ENCODE results near the gene SCUBE1. TPM values are rescaled to one million over a fixed set of nuclear protein-coding genes. Genes with fewer than 3 reads are reported as not detected.

Gene SCUBE1
- total RNA-seq, 4 donors from 2014 or later = 33.3 to 109 (median 66.3) TPM

GRCh38 chr22:43212434-43212952 lies 130.7 kb downstream of the SCUBE1 start:
- WGBS = 85% methylated on average over 7 of the region's 23 CpGs
- Histone ChIP-seq H3K27me3 (peaks cover 0 to 11% (median 0%) of the 10 kb centered on the region in 4 donors), H3K27ac (replicated peaks in 1 of 4) (no peak overlapping the region), H3K4me1 (peaks cover 0 to 5% (median 0%) of the 10 kb centered on the region in 4 donors), H3K4me3 (no peak overlapping the region), H3K9me3 (no peaks in the 10 kb centered on the region), H3K36me3 (peaks cover 0 to 56% (median 24%) of the 10 kb centered on the region in 4 donors)
- TF ChIP-seq EP300 (IDR thresholded peaks at IDR 0.05) (no peak), POLR2A (IDR thresholded peaks at IDR 0.05; ENCODE audit: low read depth) (no peak), CTCF (IDR thresholded peaks at IDR 0.05) (no peak), POLR2AphosphoS5 (IDR thresholded peaks at IDR 0.05) (no peak)
- no peak for DNase-seq (ENCODE audit: extremely low spot score)
- intact Hi-C loops (cut with DNase I) = no loop called here

DNA sequence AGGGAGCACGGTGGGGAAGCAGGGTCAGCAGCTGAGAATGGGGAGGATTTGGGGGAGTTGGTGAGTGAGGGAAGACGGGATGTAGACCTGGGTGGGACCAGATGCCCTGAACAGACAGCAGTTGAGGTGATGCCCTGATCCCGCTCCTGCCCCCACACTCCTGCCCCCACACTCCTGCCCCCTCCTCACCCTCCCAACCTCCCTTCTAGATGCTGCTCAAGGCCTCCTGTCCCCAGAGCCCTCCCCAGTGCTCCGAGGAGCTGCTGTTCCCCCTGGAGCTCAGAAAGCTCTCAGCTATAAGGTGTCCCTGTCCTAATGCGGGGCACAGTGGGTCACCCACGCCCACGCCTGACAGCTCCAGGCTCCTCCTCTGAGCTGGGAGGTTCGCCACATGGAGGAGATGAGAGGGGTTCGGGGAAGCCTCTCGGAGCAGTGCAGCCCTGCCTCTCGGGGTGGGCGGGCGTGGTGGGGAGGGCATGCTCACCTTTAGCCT lies 131.2 kb downstream of the SCUBE1 start:
- intact Hi-C loops (cut with DNase I) = no loop called here
- no peak overlapping the region for H3K27ac ChIP-seq (replicated peaks in 1 of 4)

DNA sequence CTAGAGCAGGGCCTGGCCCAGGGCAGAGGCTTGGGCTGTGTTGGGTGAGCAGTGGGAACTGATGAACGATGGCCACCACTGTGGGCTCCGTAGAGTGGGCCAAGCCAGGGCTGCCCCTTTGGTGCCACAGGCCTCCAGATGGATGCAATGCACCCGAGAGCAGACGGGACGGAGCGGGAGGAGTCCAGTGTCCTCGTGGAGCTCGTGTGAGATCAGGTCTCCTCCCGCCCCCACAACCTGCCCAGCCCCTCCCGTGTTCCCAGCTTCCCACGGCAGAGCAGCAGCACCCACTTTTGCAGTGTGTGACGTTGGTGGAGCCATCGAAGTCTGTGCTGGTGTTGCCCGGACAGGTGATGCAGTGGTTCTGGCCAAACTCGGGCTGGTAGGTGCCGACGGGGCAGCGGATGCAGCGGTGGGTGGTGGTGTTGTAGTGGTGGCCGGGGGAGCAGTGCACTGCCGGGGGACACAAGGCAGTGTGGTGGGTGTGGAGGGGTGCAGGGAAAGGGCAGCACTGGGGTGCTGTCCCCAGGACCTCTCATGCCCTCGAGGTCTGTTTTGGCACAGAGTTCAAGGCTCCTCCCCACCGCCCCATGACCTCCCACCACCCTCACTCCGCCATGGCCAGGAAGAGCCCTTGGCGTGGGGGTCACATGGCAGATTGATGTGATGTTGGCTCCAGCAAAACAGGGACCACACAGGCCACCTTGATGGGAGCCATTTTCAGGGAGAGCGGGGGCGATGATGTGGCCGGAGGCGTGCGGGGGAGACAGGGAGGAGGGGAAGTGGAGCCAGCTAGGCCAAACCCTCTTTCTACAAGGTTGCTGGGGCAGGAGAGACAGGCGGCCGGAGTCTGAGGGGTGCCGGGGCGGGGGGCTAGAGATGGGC lies 132.3 kb downstream of the SCUBE1 start:
- WGBS = 94% methylated on average over 20 of the region's 34 CpGs
- H3K9me3 ChIP-seq = no peaks in the 10 kb centered on the region
- H3K36me3 ChIP-seq = peaks cover 0 to 60% (median 31%) of the 10 kb centered on the region in 4 donors
- H3K4me1 ChIP-seq = peaks cover 0 to 5% (median 0%) of the 10 kb centered on the region in 4 donors
- intact Hi-C loops (cut with DNase I) = no loop called here
- H3K27ac ChIP-seq (replicated peaks in 1 of 4) = no peak overlapping the region
- TF ChIP-seq POLR2AphosphoS5 (IDR thresholded peaks at IDR 0.05) = no peak
- peaks cover 0 to 5% (median 0%) of the 10 kb centered on the region in 4 donors for H3K27me3 ChIP-seq
- DNase-seq (ENCODE audit: extremely low spot score) = no peak
- no peak overlapping the region for H3K4me3 ChIP-seq

More for the DNA sequence above, 131.2 kb downstream of the SCUBE1 start:
- Histone ChIP-seq H3K36me3 (peaks cover 0 to 56% (median 28%) of the 10 kb centered on the region in 4 donors), H3K27me3 (peaks cover 0 to 6% (median 0%) of the 10 kb centered on the region in 4 donors), H3K4me3 (no peak overlapping the region), H3K4me1 (peaks cover 0 to 5% (median 0%) of the 10 kb centered on the region in 4 donors), H3K9me3 (no peaks in the 10 kb centered on the region)
- WGBS = 75% methylated on average over 10 of the region's 13 CpGs
- TF ChIP-seq POLR2AphosphoS5 (IDR thresholded peaks at IDR 0.05) = no peak
- TF ChIP-seq CTCF (IDR thresholded peaks at IDR 0.05) = no peak
- no peak for TF ChIP-seq POLR2A (IDR thresholded peaks at IDR 0.05; ENCODE audit: low read depth)
- TF ChIP-seq EP300 (IDR thresholded peaks at IDR 0.05) = no peak
- no peak for DNase-seq (ENCODE audit: extremely low spot score)

- Histone ChIP-seq H3K4me1 (peaks cover 0 to 5% (median 0%) of the 10 kb centered on the region in 4 donors), H3K4me3 (no peak overlapping the region), H3K36me3 (peaks cover 0 to 60% (median 32%) of the 10 kb centered on the region in 4 donors), H3K27ac (replicated peaks in 1 of 4) (no peak overlapping the region), H3K9me3 (no peaks in the 10 kb centered on the region), H3K27me3 (peaks cover 0 to 5% (median 0%) of the 10 kb centered on the region in 4 donors)
- 85% methylated on average over 9 of the region's 22 CpGs for WGBS
- TF ChIP-seq POLR2A (IDR thresholded peaks at IDR 0.05; ENCODE audit: low read depth) = no peak
- no peak for TF ChIP-seq CTCF (IDR thresholded peaks at IDR 0.05)
- no peak for TF ChIP-seq EP300 (IDR thresholded peaks at IDR 0.05)
- TF ChIP-seq POLR2AphosphoS5 (IDR thresholded peaks at IDR 0.05) = no peak
- intact Hi-C loops (cut with DNase I) = no loop called here
- DNase-seq (ENCODE audit: extremely low spot score) = no peak
These were observed 133.2 kb downstream of the SCUBE1 start for GRCh38 chr22:43209971-43210370.

GRCh38 chr22:43209523-43209890 lies 133.7 kb downstream of the SCUBE1 start:
- H3K9me3 ChIP-seq = no peaks in the 10 kb centered on the region
- peaks cover 0 to 5% (median 0%) of the 10 kb centered on the region in 4 donors for H3K27me3 ChIP-seq
- no peak for DNase-seq (ENCODE audit: extremely low spot score)
- peaks cover 0 to 5% (median 0%) of the 10 kb centered on the region in 4 donors for H3K4me1 ChIP-seq
- no peak overlapping the region for H3K27ac ChIP-seq (replicated peaks in 1 of 4)
- intact Hi-C loops (cut with DNase I) = no loop called here
- no peak overlapping the region for H3K4me3 ChIP-seq
- H3K36me3 ChIP-seq = peaks cover 0 to 57% (median 34%) of the 10 kb centered on the region in 4 donors
- TF ChIP-seq POLR2AphosphoS5 (IDR thresholded peaks at IDR 0.05) = no peak
- no peak for TF ChIP-seq EP300 (IDR thresholded peaks at IDR 0.05)
- no CpG with 5 or more reads among the region's 15 CpGs for WGBS
